ENCODE data around the gene PTGIR. TPM values are rescaled to one million over a fixed set of nuclear protein-coding genes. Genes with fewer than 3 reads are reported as not detected.

The PTGIR gene
- total RNA-seq, 1 experiment from 2014 or later, result not detected

DNA sequence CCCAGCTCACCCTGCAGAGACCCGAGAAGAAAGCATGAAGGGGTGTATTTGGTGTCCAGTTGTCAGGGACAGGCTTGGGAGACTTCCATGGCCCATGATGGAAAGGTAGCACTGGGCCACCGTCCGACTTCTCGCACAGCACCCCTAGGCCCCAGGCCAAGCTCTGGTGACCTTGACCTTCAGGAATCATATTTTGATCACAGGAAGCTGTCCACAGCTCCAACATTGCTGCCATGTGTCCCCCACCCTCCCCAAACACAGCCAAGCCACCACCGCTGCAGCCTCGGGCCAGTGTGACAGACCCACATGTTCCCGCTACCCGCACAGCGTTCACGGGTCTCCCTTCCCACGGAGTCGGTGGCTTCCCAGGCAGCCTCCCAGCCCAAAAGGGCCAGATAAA lies 842 bp upstream of the PTGIR start:
- no peak overlapping the region for H3K4me3 ChIP-seq
- no peaks in the 10 kb centered on the region for H3K36me3 ChIP-seq
- H3K9me3 ChIP-seq, result no peaks in the 10 kb centered on the region
- no peak for DNase-seq
- H3K27me3 ChIP-seq, result no peaks in the 10 kb centered on the region

DNA sequence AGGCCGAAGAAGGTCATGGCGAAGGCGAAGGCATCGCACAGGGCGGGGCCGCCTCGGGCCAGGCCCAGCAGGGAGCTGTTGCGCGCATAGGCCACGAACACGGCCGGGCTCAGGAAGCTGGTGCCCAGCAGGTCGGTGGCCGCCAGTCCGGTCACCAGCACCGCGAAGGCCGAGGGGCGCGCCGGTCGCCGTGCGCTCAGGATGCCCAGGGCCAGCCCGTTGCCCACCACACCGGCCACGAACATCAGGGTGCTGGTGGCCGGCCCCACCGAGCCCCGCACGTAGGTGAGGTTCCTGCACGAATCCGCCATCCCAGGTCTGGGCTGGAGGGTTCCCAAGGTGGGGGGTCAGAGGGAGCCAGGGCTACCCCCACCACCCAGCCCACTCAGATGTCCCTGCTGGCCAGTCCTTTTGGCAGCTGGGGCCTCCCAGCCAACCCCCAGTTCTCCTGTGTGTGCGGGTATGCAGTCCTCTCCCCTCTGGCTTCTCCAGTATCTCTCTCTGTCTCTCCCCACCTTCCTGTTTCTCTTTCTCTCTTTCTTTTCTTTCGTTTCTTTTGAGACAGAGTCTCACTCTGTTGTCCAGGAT lies 880 bp downstream of the PTGIR start:
- H3K27me3 ChIP-seq, result no peaks in the 10 kb centered on the region
- no peak for DNase-seq
- no peaks in the 10 kb centered on the region for H3K9me3 ChIP-seq
- H3K4me3 ChIP-seq, result no peak overlapping the region
- no peaks in the 10 kb centered on the region for H3K36me3 ChIP-seq

DNA sequence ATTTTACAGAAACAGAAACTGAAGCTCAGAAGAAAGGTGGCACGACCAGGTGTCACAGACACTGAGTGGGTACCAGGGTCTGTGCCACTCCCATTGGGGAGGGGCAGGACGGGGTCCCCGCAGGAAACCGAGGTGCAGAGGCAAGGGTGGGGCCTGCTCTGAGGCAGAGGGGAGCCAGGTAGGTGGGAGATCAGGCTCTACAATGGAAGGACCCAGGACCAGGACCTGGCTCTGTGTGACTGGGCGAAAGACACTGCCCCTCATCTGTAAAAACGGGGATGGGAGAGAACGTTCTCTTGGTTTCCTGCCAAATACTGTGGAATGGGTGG lies 2.8 kb downstream of the PTGIR start:
- Histone ChIP-seq H3K4me3 (no peak overlapping the region), H3K27me3 (no peaks in the 10 kb centered on the region), H3K9me3 (no peaks in the 10 kb centered on the region)

DNA sequence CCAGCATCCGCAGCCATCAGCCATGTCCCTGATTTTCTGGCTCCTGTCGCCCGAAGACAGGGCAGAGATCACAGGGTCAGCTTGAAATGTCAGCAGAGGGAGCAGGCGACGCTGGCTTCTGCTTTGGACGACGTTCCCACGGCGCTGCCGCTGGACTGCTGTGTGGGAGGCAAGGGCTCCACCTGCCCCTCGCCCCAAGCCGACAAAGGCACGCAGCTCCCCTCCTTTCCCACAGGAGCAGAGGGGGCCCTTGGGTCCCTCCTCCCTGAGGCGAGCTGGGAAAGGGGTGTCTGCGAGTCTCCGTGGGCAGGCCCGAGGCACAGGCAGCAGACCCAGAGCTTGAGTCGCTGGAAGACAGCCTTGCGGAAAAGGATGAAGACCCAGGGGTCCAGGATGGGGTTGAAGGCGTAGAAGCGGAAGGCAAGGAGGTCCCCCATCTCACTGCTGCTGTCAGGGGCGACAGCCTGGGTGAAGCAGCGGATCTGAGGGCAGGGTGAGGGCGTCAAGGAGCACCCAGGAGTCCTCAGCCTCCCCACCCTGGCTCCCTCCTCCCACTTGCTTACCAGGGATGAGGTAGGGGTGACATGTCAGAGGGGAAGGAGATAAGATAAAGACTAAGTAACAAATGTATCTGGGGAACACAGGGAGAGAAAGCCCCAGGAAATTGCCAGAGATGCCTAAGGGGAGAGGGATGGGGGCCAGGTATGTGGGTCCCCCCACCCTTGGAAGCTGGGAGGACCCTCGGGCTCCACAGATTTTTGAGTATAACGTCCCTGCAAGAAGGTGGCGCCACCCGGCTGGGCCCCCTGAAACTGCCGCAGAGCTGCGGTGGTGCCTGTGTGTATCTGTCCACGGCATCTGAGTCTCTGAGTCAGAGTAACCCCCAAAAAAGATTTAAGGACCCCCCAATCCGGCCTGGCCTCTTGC lies 3.4 kb downstream of the PTGIR start:
- no peak overlapping the region for H3K4me3 ChIP-seq
- H3K9me3 ChIP-seq, result no peaks in the 10 kb centered on the region
- H3K36me3 ChIP-seq, result no peaks in the 10 kb centered on the region
- no peaks in the 10 kb centered on the region for H3K27me3 ChIP-seq
- no peak for DNase-seq

More for the DNA sequence above, 2.8 kb downstream of the PTGIR start:
- H3K36me3 ChIP-seq, result no peaks in the 10 kb centered on the region
- DNase-seq, result no peak

DNA sequence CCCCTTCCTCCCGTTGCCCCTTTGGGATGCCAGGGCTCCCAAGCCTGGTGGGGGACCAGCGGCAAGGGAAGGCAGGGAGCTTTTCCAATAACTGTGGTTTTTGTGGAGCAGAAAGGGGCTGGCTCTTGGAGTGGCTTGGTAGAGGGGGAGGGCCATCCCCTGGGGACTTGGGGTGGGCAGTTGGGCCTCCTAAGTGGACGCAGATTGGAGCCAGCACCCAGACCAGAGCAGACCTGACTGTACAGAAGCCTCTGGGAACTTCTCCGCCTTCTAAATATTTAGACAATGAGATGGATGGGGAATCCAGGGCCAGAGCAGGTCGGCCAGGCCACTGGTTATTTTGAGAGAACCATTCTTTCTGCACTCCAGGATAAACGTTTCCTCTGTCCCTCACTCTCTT lies 4.2 kb downstream of the PTGIR start:
- Histone ChIP-seq H3K9me3 (no peaks in the 10 kb centered on the region), H3K36me3 (no peaks in the 10 kb centered on the region), H3K27me3 (no peaks in the 10 kb centered on the region), H3K4me3 (no peak overlapping the region)
- no peak for DNase-seq

DNA sequence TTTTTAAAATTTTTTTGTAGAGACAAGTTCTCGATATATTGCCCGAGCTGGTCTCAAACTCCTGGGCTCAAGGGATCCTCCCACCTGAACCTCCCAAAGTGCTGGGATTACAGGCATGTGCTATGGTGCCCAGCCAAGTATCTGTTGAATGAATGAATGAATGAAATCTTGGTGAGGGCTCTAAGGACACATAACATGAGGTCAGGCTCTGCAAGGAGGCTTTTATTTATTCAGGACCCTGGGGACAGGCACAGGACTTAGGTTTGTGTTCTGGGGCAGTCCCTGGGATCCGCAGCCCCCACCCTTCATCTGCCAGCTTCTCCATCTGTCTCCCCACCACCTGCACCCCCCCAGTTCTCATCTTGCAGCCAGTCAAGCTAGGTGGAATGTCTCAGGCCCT lies 4.6 kb downstream of the PTGIR start:
- H3K27me3 ChIP-seq, result no peaks in the 10 kb centered on the region
- no peaks in the 10 kb centered on the region for H3K9me3 ChIP-seq
- no peak overlapping the region for H3K4me3 ChIP-seq
- no peaks in the 10 kb centered on the region for H3K36me3 ChIP-seq
- DNase-seq, result no peak

DNA sequence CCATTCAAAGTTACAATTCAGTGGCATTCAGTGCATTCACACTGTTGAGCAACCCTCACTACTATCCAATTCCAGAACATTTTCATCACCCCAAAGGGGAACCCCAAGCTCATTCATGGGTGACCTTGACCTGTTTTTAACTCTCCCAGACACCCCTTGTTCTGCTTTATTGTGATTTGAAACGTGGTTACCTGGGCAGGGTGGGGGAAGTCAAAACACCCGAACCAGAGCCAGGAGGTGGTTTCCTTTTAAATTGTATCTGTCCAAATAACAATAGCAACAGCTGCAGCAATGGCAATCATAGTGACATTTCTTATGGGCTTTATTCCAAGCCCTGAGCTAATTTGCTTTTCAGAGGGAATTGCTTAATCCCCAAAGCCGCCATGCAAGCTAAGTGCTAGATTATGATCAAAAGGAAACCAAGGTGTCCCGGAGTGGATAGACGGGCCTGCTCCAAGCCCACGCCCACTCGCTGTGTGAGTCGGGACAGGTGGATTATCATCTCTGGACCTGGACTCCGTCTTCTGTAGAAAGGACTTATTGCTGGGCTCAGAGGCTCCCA lies 6.1 kb downstream of the PTGIR start:
- DNase-seq, result no peak
- Histone ChIP-seq H3K4me3 (no peak overlapping the region), H3K9me3 (no peaks in the 10 kb centered on the region), H3K36me3 (no peaks in the 10 kb centered on the region), H3K27me3 (no peaks in the 10 kb centered on the region)

DNA sequence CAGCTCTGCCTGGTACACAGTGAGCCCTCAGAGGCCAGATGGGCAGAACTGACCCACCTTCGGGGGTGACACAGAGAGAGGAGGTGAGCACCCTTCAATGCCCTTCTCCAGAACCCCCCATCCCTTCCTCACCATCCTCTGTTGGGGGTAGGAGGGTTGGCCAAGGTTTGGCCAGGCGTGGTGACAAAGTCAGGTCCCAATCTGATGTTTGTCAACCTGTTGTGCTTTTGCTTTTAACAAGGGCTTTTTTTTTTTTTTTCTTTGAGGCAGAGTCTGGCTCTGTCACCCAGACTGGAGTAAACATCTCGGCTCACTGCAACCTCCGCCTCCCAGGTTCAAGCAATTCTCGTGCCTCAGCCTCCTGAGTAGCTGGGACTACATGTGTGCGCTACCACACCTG lies 7.3 kb downstream of the PTGIR start:
- H3K36me3 ChIP-seq, result no peaks in the 10 kb centered on the region
- no peaks in the 10 kb centered on the region for H3K27me3 ChIP-seq
- no peak for DNase-seq
- no peaks in the 10 kb centered on the region for H3K9me3 ChIP-seq
- no peak overlapping the region for H3K4me3 ChIP-seq

DNA sequence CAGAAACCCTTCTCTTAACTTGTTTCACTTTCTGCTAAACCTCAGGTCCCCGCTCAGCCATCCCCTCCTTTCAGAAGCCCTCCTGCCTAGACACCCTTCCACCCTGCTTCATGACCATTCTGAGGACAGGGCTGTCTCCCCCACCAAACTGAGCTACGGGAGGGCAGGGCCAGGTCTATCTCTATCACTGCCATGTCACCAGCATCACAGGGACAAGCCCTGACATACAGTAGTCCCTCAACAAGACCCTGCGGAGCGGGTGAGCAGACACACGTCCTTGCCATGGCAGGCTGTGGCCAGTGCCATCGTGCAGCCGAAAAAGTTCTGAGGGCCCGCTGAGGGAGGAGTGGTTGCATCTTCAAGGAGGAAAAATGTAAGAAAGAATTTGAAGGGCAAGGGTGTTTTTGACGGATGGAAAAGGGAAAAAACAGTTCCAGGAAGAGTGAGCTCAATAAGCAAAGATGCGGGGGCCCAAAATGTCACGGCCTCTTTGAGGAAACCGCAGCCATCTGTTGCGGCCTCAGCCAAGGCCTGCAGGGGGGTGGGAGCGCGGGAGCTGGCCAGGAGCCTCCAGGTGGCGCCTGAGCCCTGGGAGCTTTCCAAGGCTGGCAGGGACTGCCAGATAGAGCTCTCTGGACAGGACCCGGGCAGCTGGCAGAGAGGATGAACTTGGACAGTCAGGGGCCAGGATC lies 8.1 kb downstream of the PTGIR start:
- Histone ChIP-seq H3K36me3 (no peaks in the 10 kb centered on the region), H3K9me3 (no peaks in the 10 kb centered on the region), H3K4me3 (no peak overlapping the region), H3K27me3 (no peaks in the 10 kb centered on the region)
- peak; percentile 18 for DNase-seq

DNA sequence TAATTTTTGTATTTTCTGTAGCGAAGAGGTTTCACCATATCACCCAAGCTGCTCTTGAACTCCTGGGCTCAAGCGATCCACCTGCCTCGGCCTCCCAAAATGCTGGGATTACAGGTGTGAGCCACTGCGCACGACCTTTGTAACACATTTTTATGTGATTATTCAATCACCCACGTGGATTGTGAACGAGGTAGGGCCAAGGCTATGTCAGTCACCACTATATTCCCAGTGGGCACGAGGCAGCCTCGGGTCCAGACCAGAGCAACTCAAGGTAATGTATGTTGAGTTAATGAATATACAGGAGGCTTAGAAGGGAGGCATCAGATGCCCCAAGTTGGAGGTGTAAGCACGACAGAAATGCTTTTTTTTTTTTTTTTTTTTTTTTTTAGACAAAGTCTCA lies 8.9 kb downstream of the PTGIR start:
- DNase-seq, result no peak

DNA sequence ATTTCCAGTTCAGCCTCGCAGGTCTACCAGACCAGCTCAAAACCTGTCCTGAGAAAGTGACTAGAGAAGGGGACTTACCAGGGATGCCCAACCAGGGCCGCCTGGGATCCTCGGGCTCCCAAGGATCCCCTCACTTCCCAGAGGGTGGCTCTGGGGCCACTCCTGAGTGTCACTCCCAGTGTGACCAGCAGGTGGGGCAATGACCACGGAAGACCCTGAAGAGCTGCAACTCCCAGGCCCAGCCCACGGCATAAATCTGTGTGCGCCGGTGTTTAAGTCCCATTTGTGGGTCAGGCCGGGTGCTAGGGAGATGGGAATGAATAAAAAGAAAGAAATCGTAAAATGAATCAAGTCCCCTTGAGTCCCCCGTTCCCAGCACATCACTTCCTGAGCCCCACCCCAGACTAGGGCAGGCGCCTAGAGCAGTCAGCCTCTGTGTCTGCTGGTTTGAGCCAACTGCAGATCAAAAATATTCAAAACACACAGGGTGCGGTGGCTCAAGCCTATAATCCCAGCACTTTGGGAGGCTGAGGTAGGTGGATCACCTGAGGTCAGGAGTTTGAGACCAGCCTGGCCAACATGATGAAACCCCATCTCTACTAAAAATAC lies 10.7 kb downstream of the PTGIR start:
- Histone ChIP-seq H3K9me3 (no peaks in the 10 kb centered on the region), H3K36me3 (peaks cover 10% of the 10 kb centered on the region), H3K4me3 (no peak overlapping the region), H3K27me3 (no peaks in the 10 kb centered on the region)
- peak; percentile 69 for DNase-seq

More for the DNA sequence above, 8.9 kb downstream of the PTGIR start:
- no peaks in the 10 kb centered on the region for H3K9me3 ChIP-seq
- no peaks in the 10 kb centered on the region for H3K36me3 ChIP-seq
- H3K27me3 ChIP-seq, result no peaks in the 10 kb centered on the region
- no peak overlapping the region for H3K4me3 ChIP-seq

DNA sequence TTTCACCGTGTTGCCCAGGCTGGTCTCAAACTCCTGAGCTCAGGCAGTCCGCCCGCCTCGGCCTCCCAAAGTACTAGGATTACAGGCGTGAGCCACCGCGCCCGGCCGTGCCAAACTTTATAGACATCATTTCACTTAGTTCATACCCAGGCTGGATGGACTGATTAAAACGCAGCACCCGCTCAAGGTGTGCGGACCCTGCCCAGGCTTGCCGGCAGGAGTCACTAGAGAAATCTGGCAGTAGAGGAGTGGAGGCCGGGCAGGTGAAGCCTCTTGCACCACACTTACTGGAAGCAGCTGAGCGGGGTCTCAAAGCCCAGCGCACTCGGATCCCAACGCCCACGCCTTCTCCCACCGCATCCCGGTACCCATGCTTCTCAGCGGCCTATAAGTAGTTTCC lies 11.4 kb downstream of the PTGIR start:
- no peak for DNase-seq
- Histone ChIP-seq H3K9me3 (no peaks in the 10 kb centered on the region), H3K27me3 (no peaks in the 10 kb centered on the region), H3K4me3 (no peak overlapping the region), H3K36me3 (peaks cover 17% of the 10 kb centered on the region)

DNA sequence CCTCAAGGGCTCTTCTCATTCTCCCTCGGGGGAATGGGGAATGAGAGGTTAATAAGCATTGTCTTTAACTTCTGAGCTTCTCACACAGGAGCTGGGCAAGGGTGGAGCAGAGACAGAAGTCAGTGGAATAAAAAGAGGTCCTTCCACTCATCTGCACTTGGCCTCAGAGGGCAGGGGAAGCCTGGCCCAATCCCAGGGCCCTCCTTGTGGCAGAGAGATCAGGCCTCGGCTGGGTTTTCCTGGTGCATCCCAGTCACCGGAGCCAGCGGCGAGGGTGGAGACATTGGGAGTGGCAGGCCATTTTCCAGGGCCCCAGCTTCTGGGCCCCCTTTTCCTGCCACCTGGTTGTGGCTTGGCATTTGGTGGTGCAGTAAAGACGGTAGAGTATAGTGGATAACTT lies 13.1 kb downstream of the PTGIR start:
- no peaks in the 10 kb centered on the region for H3K9me3 ChIP-seq
- no peaks in the 10 kb centered on the region for H3K27me3 ChIP-seq
- H3K36me3 ChIP-seq, result peaks cover 35% of the 10 kb centered on the region
- DNase-seq, result no peak
- no peak overlapping the region for H3K4me3 ChIP-seq

DNA sequence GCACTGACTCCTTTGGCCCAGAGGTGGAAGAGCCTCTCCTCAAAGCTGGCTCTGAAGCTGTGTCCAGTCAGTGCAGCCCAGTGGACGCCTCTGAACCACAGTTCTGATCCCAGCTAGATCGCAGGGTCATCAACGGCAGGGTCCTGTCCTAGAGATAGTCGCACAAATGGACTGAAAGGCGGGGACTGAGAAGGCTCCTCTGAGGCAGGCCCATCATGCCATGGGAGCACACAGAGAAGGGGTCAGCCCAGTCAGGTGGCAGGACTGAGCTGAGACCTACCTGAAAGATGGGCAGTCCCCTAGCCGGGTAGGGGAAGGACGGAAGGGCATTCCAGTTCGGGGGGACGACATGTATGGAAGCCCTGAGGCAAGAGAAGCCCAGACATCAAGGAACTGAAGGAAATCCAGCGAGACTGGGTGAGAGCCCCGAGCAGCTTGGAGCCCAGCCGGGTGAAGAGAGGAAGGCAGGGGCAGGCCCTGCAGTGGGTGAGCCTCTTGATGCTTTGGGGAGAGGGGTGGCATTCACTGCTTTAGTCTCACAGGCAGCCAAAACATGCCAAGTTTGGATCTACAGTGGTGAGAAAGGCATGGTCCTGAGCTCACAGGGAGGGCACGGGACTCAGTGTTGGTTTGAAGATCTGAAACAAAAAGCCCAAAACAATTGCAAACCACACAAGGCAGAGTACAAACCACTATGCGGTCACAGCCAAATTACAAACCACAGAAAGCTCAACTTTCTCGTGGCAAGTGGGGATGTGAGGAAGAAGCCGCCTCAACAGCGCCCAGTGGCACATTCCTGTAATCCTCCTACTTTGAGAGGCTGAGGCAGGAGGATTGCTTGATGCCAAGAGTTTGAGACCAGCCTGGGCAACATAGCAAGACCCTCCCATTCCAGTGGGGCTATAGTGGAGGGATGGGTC lies 13.8 kb downstream of the PTGIR start:
- no peaks in the 10 kb centered on the region for H3K27me3 ChIP-seq
- no peak for DNase-seq
- H3K9me3 ChIP-seq, result no peaks in the 10 kb centered on the region
- H3K4me3 ChIP-seq, result no peak overlapping the region
- peaks cover 41% of the 10 kb centered on the region for H3K36me3 ChIP-seq

DNA sequence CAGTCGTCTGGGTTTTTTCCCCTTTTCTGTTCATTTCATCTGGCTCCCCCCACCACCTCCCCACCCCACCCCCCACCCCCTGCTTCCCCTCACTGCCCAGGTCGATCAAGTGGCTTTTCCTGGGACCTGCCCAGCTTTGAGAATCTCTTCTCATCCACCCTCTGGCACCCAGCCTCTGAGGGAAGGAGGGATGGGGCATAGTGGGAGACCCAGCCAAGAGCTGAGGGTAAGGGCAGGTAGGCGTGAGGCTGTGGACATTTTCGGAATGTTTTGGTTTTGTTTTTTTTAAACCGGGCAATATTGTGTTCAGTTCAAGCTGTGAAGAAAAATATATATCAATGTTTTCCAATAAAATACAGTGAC lies 14.5 kb downstream of the PTGIR start:
- no peak for DNase-seq
- H3K27me3 ChIP-seq, result no peaks in the 10 kb centered on the region
- H3K36me3 ChIP-seq, result peaks cover 48% of the 10 kb centered on the region

More for the DNA sequence above, 14.5 kb downstream of the PTGIR start:
- Histone ChIP-seq H3K9me3 (no peaks in the 10 kb centered on the region), H3K4me3 (no peak overlapping the region)

Measured in MG63 (cell line).